ENCODE measurements around the gene MEI1.

MEI1 gene

GRCh38 chr22:41793871-41794270 is 94.6 kb downstream of the MEI1 start:
- H4K8ac ChIP-seq (ENCODE audit: low read depth, low read length): no peak overlapping the region
- H3K27me3 ChIP-seq (ENCODE audit: control insufficient read depth in 3 of 3, insufficient read depth in 3 of 3, low read depth in 1 of 3, low read length in 3 of 3): peaks cover 0 to 4% (median 0%) of the 10 kb centered on the region in 3 experiments
- H3K79me1 ChIP-seq (ENCODE audit: low read depth, low read length): no peaks in the 10 kb centered on the region
- no peak overlapping the region for H2AFZ ChIP-seq (ENCODE audit: low read length)
- H3K4me2 ChIP-seq (ENCODE audit: insufficient read depth, low read length, poor library complexity, severe bottlenecking): no peak overlapping the region
- H2BK15ac ChIP-seq (ENCODE audit: low read length): no peak overlapping the region
- no peak overlapping the region for H3K4ac ChIP-seq (ENCODE audit: low read length)
- H2BK5ac ChIP-seq (ENCODE audit: low read length): no peak overlapping the region
- no peak overlapping the region for H3K4me3 ChIP-seq (ENCODE audit: low read length in 2 of 2)
- peaks cover 0 to 2% of the 10 kb centered on the region in 2 donors for H3K9me3 ChIP-seq (replicated peaks in 1 of 2; ENCODE audit: control insufficient read depth in 2 of 2, insufficient read depth in 1 of 2, low read depth in 1 of 2, low read length in 2 of 2)
- H2BK120ac ChIP-seq (ENCODE audit: low read depth, low read length): no peak overlapping the region
- H3K18ac ChIP-seq (ENCODE audit: low read length): no peak overlapping the region
- no peak overlapping the region for H2BK12ac ChIP-seq (ENCODE audit: low read length)
- H3K14ac ChIP-seq (ENCODE audit: low read length): no peak overlapping the region
- peaks cover 0 to 2% of the 10 kb centered on the region in 2 donors for H3K4me1 ChIP-seq (ENCODE audit: control insufficient read depth in 2 of 2, insufficient read depth in 1 of 2, low read depth in 1 of 2, low read length in 2 of 2)
- H3K23ac ChIP-seq (ENCODE audit: low read depth, low read length, poor library complexity): no peak overlapping the region
- no peak overlapping the region for H3K27ac ChIP-seq (replicated peaks; ENCODE audit: low read length)
- no peak for DNase-seq (ENCODE audit: low spot score)
- no peak overlapping the region for H3K9ac ChIP-seq (ENCODE audit: low read depth, low read length, poor library complexity)
- WGBS, 2 donors (ENCODE audit: extremely low coverage in 2 of 2, insufficient read length in 2 of 2, insufficient replicate concordance in 1 of 2): no CpG with 5 or more reads among the region's 3 CpGs
- H2AK5ac ChIP-seq (ENCODE audit: low read depth, low read length): no peak overlapping the region
- H3K36me3 ChIP-seq (replicated peaks in 1 of 2; ENCODE audit: control insufficient read depth in 2 of 2, insufficient read depth in 2 of 2, low read length in 2 of 2): no peaks in the 10 kb centered on the region
- H4K91ac ChIP-seq (ENCODE audit: low read depth, low read length, poor library complexity): no peak overlapping the region

GRCh38 chr22:41798736-41799135 is 99.4 kb downstream of the MEI1 start:
- Histone ChIP-seq H3K4ac (ENCODE audit: low read length) (no peak overlapping the region), H3K79me1 (ENCODE audit: low read depth, low read length) (peaks cover 3% of the 10 kb centered on the region), H3K27me3 (ENCODE audit: control insufficient read depth in 3 of 3, insufficient read depth in 3 of 3, low read depth in 1 of 3, low read length in 3 of 3) (no peaks in the 10 kb centered on the region), H3K9ac (ENCODE audit: low read depth, low read length, poor library complexity) (no peak overlapping the region), H4K8ac (ENCODE audit: low read depth, low read length) (no peak overlapping the region), H3K9me3 (replicated peaks in 1 of 2; ENCODE audit: control insufficient read depth in 2 of 2, insufficient read depth in 1 of 2, low read depth in 1 of 2, low read length in 2 of 2) (peaks cover 0 to 2% of the 10 kb centered on the region in 2 donors), H2BK120ac (ENCODE audit: low read depth, low read length) (no peak overlapping the region), H2BK5ac (ENCODE audit: low read length) (no peak overlapping the region), H4K91ac (ENCODE audit: low read depth, low read length, poor library complexity) (no peak overlapping the region), H3K4me1 (ENCODE audit: control insufficient read depth in 2 of 2, insufficient read depth in 1 of 2, low read depth in 1 of 2, low read length in 2 of 2) (peaks cover 8 to 9% of the 10 kb centered on the region in 2 donors), H2AK5ac (ENCODE audit: low read depth, low read length) (no peak overlapping the region), H3K4me2 (ENCODE audit: insufficient read depth, low read length, poor library complexity, severe bottlenecking) (no peak overlapping the region), H2AFZ (ENCODE audit: low read length) (no peak overlapping the region), H3K23ac (ENCODE audit: low read depth, low read length, poor library complexity) (no peak overlapping the region), H2BK12ac (ENCODE audit: low read length) (no peak overlapping the region), H3K14ac (ENCODE audit: low read length) (no peak overlapping the region), H3K36me3 (replicated peaks in 1 of 2; ENCODE audit: control insufficient read depth in 2 of 2, insufficient read depth in 2 of 2, low read length in 2 of 2) (no peaks in the 10 kb centered on the region), H3K27ac (replicated peaks; ENCODE audit: low read length) (no peak overlapping the region), H2BK15ac (ENCODE audit: low read length) (no peak overlapping the region), H3K18ac (ENCODE audit: low read length) (no peak overlapping the region), H3K4me3 (ENCODE audit: low read length in 2 of 2) (no peak overlapping the region)
- WGBS, 2 donors (ENCODE audit: extremely low coverage in 2 of 2, insufficient read length in 2 of 2, insufficient replicate concordance in 1 of 2): no CpG with 5 or more reads among the region's 2 CpGs
- DNase-seq (ENCODE audit: low spot score): no peak

GRCh38 chr22:41799486-41800347 is 100.4 kb downstream of the MEI1 start:
- peak overlapping the region; percentile 16 for H2BK120ac ChIP-seq (ENCODE audit: low read depth, low read length)
- H3K36me3 ChIP-seq (replicated peaks in 1 of 2; ENCODE audit: control insufficient read depth in 2 of 2, insufficient read depth in 2 of 2, low read length in 2 of 2): no peaks in the 10 kb centered on the region
- H2AFZ ChIP-seq (ENCODE audit: low read length): peak overlapping the region; percentile 93
- no peak overlapping the region for H4K91ac ChIP-seq (ENCODE audit: low read depth, low read length, poor library complexity)
- peak overlapping the region; percentile 29 for H3K23ac ChIP-seq (ENCODE audit: low read depth, low read length, poor library complexity)
- no peaks in the 10 kb centered on the region for H3K27me3 ChIP-seq (ENCODE audit: control insufficient read depth in 3 of 3, insufficient read depth in 3 of 3, low read depth in 1 of 3, low read length in 3 of 3)
- peak overlapping the region; percentile 92 for H2BK5ac ChIP-seq (ENCODE audit: low read length)
- H4K8ac ChIP-seq (ENCODE audit: low read depth, low read length): peak overlapping the region; percentile 96
- H3K79me1 ChIP-seq (ENCODE audit: low read depth, low read length): peaks cover 3% of the 10 kb centered on the region
- no peak overlapping the region for H3K14ac ChIP-seq (ENCODE audit: low read length)
- DNase-seq (ENCODE audit: low spot score): peak; percentile 12
- H3K4me2 ChIP-seq (ENCODE audit: insufficient read depth, low read length, poor library complexity, severe bottlenecking): peak overlapping the region; percentile 65
- H3K4ac ChIP-seq (ENCODE audit: low read length): peak overlapping the region; percentile 1
- peak overlapping the region; percentile 11 for H2BK15ac ChIP-seq (ENCODE audit: low read length)
- peak overlapping the region; percentile 92 for H2BK12ac ChIP-seq (ENCODE audit: low read length)
- peak overlapping the region; percentile 95 for H2AK5ac ChIP-seq (ENCODE audit: low read depth, low read length)
- no CpG with 5 or more reads among the region's 38 CpGs for WGBS, 2 donors (ENCODE audit: extremely low coverage in 2 of 2, insufficient read length in 2 of 2, insufficient replicate concordance in 1 of 2)
- H3K4me3 ChIP-seq (ENCODE audit: low read length in 2 of 2): peak overlapping the region; percentile 67 to 75
- peak overlapping the region; percentile 78 for H3K9ac ChIP-seq (ENCODE audit: low read depth, low read length, poor library complexity)
- H3K18ac ChIP-seq (ENCODE audit: low read length): peak overlapping the region; percentile 94
- peaks cover 8 to 9% of the 10 kb centered on the region in 2 donors for H3K4me1 ChIP-seq (ENCODE audit: control insufficient read depth in 2 of 2, insufficient read depth in 1 of 2, low read depth in 1 of 2, low read length in 2 of 2)
- peak overlapping the region; percentile 77 for H3K27ac ChIP-seq (replicated peaks; ENCODE audit: low read length)
- peaks cover 0 to 2% of the 10 kb centered on the region in 2 donors for H3K9me3 ChIP-seq (replicated peaks in 1 of 2; ENCODE audit: control insufficient read depth in 2 of 2, insufficient read depth in 1 of 2, low read depth in 1 of 2, low read length in 2 of 2)

Data from neuronal stem cell (in vitro differentiated cells).